GM19025 (cell line): ENCODE data around the gene SERPINE1.

Experiments used
- ATAC-seq: cut with Tn5 transposase; IDR thresholded peaks from one replicate; pipeline ENCODE4 v1.9.1; 2021; ENCODE audit warnings: mild to moderate bottlenecking, low read depth, moderate library complexity; ENCODE audit not compliant: unreplicated experiment

Gene SERPINE1

DNA sequence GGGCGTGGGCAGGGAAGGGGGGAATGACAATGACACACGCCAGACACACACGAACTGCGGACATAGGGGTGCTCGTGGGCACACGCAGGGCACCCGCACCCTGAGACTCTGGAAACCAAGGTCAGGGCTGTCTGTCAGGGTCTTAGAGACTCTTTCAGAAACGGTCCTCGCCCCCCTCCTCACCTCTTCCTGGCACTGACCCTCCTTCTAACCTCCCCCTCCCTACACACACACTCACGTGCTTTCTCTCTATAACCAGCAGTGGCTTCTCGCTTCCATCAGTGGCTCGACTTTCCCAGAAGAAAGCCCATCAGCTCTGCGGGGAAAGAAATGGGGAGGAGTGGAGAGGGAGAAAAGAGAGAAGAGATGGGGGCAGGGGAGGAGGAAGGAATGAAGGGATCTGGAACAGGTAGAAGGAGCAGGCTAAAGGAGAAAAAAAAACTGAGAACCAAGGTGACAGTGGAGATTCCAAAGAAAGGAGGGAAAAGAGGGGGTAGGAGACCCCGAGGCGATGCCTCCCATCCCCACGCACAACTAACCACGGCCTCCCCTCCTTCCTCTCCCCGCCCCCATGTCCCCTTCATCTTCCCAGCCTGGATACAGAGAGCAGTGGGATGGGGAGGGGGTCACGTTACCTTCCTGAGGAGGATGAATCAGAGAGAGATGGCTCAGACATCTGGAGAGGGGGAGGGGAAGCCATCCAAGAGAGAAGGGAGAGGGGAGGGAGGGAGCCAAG lies 40.2 kb downstream of the SERPINE1 start:
- ATAC-seq: no peak

DNA sequence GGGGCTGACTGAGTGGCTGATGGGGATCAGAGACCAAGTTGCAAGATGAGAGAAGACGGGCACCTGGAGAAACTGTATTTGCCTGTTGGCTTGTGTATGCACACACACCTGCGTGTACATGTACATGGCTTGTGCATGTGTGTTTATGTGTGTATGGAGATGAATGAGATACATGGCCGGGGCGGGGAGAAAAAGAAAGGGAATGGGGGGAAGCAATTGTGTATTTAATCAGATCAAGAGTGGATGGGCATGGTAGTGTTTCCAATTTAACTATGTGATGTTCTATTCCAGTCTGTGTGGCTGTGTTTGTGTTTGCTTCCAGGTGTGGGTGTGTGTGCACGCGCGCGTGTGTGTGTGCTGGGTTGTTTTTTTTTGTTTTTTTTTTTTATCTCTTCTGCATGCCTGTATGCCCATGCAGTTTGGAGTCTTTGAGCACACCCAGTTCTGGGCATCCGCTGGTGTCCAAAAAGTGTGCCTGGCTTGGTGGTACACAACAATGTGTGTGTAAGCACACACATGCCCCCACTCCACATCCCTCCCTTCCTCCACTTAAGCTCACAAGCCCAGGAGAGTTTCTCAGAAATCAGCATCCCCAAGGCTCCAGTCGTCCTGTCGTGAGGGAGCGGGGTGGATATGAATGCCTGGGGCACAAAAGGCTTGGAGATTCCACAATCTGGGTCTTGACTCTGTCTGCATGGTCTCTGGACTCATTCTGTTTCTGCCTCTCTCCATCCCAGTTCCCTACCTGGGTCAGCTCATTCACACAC lies 40.9 kb downstream of the SERPINE1 start:
- ATAC-seq: no peak

DNA sequence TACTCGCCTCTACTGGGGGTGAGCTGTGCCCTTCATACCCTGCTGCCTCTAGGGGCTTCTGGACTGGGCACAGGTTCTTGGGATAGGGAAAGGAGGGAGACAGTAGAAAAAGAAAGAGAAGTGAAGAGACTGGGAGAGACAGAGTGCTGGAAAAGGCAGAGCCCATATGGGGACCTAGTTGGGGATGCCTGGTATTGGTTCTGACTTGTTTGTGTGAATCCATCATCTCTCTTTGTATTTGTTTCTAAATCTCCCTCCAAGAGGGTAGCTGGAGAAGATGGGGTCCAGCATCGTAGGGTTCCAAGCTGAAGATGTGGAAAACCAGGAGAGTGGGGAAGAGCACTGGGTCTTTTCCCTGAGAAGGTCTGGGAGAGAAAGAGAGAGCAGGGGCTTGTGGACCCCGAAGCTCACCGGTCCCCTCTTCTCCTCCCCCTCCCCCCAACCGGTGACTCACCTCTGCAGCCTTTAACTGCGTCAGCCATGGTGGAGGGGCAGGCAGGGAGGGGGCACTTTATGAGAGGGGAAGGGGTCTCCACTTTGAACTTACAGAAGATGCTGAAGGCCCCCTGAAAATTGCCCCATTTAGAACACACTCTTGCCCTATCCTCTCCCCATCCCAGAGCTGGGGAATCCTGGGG lies 41.6 kb downstream of the SERPINE1 start:
- ATAC-seq: no peak

DNA sequence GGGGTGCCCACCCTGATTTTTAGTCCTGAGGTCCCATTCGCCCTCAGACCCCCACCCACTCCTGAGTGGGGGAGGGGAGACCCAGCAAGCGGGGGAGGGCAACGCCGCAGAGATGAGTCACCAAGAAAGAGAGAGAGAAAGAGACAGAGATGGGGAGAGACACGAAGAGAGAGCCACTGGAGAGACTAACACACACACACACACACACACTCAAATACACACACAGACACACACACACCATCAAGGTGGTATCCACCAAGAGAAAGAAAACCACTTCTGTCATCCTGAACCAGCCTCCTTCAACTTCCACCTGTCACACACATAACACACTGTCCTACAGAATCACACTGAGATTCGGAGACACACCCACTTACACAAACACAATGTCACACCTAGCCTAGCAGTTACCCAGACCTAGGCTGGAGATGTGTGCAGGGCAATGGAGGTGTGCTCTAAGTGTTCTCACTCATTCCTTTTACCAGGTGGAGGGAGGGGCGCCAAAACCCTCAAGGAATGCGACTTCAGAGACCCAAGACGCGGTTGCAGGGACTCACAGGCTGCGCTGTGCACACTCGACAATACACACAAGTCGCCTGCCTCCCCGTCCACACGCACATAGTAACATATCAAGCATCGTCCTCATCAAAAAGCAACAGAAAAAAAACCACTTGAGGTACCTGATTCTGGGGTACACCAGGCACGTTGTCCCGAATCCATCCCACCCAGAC lies 42.4 kb downstream of the SERPINE1 start:
- no peak for ATAC-seq

DNA sequence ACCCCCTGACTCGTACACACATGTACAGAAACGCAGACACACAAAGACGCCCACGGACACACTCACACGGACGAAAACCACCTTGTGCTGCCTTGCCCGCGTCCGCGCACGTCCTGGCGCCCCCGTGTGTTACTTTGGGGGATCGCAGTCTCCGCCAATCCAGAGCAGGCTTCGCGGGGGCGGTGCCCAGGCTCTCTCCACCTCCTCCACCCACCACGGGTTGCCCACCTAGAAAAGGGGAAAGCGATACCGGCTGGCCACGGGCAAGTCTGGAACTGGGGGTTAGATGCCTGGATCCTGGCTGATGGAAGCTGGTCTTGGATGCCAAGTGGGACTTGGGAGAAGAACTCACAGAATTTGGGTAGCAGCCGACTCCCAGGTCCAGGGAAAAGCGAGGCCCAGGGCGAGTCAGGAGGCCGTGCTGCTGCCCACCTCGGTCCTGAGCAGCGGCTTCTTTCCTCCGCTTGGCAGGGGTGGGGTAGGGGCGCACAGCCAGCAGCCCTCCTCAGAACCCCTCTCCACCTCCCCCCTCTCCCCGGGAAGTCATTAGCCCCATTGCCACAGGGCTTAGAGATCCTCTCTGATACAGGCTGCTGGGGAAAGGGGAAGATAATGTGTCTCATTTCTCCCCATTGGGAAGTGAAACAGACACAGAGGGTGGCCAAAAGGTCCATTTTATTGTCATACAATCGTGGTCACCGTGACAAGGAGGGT lies 43.1 kb downstream of the SERPINE1 start:
- ATAC-seq: no peak

DNA sequence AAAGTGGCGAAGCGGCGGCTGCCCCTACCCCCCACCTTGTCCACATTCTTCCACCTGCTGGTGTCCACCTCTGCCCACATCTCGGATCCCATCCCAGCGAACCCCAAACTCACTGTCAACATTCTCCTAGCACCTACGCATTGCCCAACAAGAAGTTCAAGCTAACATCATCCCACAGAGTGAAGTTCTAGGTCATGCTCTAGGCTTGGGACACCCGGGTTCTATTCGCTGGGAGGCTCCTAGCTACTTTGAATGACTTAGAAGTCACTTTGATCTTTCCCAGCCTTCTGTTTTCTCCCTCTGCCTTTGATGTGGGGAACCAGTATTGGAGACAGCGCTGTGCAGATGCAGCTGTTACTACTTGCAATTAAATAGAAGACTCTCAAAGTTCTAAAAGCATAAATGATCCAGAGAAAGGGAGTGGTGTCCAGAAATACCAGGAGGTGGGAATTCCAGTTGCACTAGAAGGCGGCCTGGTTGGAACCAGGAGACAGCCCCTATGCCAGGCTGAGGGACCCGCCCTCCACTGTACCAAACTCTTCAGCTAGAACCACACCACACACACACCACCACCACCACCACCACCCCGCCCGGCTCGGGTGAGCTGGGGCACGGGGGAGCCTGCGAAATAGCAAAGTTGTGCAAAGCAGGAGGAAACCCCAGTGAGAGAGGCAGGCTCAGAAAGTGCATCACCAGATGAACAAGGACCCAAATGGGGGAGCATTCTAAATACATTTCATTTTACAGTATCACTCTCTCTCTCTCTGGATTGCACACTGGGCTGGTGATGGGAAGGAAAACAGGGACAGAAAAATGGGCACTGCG lies 43.9 kb downstream of the SERPINE1 start:
- no peak for ATAC-seq

DNA sequence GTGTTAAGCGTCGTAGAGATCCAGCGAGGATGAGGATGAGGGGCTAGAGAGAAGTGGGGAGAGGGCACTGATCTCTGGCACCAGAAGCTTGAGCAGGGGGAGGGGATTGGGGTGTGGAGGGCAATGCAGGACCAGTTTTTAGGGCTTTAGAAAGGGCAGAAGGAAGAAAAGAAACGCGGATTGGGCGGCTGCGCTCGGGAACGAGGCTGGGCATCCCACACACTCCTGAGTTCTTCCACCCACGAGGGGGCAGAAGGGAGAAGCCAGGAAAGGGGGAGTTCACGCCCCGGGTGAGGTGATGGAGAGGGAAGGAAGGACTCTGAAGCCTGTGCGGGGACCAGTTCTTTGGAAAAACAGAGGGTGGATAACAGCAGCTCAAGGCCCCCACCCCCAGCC lies 44.5 kb downstream of the SERPINE1 start:
- ATAC-seq: no peak

DNA sequence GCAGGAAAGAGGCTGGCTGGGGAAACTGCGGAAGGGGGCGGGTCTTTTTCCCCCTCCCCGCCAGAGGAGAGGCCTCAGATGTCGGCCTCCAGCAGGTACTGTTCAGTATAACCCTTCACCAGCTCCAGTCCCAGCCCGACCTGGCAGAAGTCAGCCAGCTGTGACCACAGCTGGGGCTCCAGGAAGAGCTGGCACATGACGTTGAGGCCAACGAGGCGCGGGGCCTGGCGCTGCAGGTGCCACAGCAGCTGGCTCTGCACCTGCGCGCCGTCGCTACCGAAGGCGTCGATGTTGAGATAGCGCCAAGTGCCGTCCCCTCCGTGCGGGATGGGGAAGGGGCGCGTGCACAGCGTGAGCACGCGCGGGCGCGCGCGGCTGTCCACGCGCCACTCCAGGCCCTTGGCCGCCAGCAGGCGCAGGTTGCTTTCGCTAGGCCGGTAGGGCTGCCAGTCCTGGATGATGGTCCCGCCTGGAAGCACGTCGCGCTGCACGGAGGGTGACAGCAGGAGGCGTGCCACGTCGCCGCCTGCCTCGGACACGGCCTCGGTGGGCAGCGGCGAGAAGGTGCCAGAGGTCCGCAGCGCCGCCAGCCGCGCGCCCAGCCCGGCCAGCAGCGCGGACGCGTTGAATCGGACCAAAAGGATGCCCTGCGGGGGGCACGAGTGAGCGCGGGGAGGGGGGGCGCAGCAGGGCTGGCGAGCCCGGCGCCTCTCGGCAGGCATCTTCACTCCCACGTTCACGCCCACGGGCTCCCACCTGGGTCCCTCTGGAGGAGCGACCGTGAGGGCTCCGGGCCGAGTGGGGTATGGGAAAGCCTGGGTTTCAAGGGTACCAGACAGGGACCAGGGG lies 45.3 kb downstream of the SERPINE1 start:
- no peak for ATAC-seq

DNA sequence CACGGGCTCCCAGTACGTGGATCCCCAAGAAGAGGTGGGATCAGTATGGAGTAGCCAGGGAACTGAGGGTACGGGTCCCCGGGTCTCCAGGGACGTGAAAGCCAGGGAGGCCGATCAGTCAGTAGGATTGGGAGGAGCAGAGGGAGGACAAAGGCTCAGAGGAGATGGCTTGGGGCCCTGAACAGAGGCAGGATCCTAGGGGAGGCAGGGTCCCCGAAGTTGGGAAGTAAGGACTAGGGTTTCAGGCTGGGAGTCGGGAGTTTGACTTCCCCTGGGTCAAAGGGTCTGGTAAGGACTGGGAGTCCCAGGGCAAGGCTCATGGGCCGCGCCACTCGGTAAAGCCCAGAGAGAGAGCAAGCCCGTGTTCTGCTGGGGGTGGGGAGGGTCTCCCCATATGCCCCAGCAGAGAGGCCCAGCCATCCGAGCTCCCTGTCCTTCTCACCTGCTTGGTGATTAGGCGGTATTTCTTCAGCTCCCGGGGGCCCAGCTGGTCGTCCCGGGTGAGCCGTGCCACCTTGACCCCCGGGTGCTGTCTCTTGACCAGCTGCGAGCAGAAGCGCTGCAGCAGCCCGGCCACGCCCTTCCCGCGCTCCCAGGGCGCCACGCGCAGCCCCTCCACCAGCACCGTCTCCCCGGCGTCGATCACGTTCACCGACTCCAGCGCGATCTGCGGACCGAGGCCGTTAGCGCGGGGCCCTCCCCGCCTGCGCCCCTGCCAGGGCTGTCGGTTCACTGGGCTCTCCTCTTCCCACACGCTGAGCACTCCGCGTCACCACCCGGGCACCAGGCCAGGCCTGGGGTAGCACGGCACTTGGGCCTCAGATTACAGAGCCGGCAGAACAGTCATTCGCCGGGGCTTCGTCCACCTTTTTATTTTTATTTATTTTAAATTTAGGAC lies 46.2 kb downstream of the SERPINE1 start:
- no peak for ATAC-seq

DNA sequence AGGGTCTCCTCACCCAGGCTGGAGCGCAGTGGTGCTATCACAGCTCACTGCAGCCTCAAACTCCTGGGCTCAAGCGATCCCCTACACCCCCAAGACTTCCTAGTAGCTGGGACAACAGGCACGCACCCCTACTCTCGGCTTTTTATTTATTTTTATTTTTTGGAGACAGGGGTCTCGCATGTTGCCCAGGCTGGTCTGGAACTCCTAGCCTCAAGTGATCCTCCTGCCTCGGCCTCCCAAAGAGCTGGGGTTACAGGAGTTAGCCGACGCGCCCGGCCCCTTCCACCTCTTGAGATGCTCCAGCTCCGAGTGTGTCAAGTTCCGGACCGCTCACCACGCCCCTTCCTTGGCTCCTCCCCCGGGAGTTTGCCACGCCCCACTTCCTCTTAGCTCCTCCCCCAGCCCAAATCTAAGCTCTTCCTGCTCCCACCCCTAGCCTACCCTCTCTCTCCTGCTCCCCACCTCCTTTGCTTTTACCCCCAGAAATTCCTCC lies 46.9 kb downstream of the SERPINE1 start:
- ATAC-seq: no peak

DNA sequence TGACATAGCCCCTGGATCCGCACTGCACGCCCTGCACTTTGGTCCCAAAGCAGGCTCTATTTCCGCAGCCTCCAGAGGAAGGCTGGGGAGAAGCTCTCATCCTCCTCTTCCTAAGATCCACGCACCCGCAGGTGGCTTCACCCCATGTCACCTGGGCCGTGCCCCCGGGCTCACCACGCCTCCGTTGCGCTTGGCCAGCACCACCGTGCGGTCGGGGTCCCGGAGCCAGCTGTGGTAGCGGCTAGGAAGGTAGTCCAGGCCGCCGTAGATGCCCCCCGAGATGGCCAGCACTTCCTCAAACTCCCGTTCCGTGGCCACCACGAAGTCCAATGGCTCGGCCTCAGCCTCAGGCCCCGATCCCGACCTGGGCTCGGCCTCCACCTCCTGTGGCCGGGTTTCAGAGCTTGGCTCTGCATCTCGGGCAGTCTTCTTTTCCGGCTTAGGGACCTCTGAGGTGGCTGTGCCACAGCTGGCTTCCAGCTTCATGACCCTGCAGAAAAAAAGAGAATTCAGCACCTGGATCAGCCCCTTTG lies 47.5 kb downstream of the SERPINE1 start:
- no peak for ATAC-seq

DNA sequence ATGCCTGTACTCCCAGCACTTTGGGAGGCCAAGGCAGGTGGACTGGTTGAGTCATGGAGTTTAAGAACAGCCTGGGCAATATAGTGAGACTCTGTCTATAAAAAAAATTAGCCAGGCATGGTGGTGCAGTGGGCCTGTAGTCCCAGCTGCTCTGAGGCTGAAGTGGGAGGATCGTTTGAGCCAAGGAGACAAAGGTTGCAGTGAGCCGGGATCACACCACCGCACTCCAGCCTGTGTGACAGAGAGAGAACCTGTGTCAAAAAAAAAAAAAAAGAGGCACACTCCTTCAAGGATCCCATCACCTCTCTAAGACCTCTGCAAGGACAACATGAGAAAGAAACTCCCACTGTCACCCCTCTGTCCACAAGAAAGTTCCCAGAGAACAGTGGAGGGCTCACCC lies 48.8 kb downstream of the SERPINE1 start:
- ATAC-seq: no peak

DNA sequence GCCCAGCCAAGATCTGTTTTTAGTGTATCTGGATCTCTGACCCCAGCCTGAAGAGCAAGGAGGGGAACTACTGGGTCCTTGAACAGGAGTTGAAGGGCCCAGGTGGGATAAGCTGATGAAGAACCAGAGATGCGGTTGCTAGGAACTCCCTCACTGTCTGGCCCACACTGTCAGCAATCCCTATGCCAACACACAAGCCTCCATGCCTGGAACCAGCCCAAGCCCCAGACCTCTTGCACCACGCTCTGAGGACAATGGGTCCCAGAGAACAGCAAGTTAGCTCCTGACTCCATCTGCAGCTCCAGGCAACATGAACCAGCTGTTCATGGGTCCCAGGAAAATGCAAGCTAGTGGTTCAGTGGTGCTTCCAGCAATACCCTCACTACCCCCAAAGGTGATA lies 50.7 kb downstream of the SERPINE1 start:
- ATAC-seq: no peak

DNA sequence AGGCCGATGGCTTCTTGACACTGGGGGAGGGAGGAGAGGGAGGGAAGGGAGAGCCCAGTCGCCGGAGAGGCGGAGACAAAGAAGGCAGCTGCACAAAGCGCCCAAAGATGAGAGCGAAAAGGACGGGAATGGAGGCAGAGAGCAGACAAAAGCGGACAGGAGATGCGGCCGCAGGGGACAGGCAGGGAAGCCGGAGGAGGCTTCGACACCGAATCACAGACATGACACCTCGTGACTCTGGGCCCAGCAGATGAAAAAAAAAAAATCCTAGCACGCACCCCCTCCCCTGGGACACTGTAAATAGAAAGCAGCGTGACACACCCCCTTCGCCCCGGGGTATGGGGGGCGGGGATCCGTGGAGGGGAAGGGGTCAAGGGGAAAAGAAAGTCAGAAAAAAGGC lies 52.2 kb downstream of the SERPINE1 start:
- no peak for ATAC-seq

DNA sequence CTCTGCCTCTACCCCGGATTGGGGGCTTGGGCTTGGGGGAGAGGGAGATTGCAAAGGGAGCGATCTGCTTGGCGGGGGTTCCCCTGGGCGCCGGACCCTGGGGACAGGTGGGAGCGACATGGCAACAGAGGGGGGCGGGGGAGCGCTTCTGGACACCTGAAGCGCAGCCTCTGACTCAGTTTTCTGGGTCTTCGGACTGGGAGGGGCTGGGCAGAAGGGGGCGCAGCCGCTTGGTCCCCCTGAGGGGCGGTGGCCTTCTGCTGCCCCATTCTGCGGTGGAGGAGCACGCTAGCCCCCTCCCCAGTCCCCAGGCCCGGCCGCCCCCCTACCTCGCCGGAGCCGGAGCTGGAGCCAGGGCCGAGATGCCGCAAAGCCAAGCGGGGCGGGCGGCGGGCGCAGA lies 52.8 kb downstream of the SERPINE1 start:
- ATAC-seq: no peak

DNA sequence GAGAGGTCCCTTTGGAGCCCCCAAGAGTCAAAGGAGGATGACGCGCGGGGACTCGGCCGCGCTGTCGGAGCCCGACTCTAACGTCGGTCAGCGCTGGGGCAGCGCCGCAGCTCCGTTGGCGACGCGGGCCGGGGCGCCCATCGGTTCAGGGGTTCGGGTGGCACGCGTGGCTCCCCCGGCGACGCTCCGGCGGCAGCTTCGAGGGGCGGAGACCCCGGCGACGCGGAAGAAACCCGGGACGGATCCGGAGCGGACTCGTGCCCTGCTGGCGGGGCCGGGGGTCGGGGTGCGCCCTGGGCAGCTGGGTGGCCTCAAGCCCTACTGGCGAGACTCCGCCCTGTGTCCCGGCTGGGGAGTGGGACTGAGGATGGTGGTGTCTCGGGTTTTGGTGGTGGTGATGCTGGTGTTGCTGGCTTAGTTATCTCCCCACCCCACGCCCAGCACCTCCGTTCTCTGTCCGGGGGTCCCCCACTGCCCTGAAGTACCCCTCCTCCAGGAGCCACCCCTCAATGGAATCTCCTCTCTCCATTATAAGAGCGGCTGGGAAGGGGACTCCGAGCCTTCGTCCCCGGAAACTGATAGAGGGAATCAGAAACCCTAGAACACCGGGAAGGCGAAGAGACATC lies 53.3 kb downstream of the SERPINE1 start, which contains the start of gene NAT16:
NAT16 (minus strand) TSS at position 164 of the 626 bp plus-strand sequence. CDS start 5,486 bp downstream, outside the sequence.
- ATAC-seq: no peak
